H4 (cell line): ENCODE results near the gene RERE. TPM values are rescaled to one million over a fixed set of nuclear protein-coding genes. Genes with fewer than 3 reads are reported as not detected.
"Not testable (repeated sequence)": the region's sequence is repeated elsewhere in the genome, so short reads cannot be mapped to it uniquely, and the experiment has no call there.

ENCODE experiments used
- DNase-seq: peaks from one replicate; pipeline ENCODE4 v3.0.0-alpha.2; 2015; ENCODE audit warnings: low spot score
- total RNA-seq: library from RNA; depleted of rRNA; stranded (reverse); fragments of >200 nt; shearing (Covaris generic); gene quantifications from 2 replicates; pipeline ENCODE4 v1.2.3, GENCODE V29; 2014

Gene RERE
- total RNA-seq, 1 experiment from 2014 or later, result 19.1 TPM

DNA sequence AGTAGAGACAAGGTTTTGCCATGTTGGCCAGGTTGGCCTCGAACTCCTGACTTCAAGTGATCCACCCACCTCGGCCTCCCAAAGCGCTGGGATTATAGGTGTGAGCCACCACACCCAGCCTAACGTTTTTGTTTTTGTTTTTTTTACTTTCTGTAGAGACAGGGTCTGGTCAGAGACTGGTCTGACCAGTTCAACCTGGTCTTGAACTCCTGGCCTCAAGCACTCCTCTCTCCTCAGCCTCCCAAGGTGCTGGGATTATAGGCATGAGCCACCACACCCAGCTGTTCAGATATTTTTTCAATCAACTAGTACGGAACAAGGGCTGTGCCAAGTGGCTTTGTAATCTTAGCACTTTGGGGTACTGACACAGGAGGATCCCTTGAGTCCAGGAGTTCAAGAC, 209.5 kb downstream of the RERE start:
- no peak for DNase-seq

DNA sequence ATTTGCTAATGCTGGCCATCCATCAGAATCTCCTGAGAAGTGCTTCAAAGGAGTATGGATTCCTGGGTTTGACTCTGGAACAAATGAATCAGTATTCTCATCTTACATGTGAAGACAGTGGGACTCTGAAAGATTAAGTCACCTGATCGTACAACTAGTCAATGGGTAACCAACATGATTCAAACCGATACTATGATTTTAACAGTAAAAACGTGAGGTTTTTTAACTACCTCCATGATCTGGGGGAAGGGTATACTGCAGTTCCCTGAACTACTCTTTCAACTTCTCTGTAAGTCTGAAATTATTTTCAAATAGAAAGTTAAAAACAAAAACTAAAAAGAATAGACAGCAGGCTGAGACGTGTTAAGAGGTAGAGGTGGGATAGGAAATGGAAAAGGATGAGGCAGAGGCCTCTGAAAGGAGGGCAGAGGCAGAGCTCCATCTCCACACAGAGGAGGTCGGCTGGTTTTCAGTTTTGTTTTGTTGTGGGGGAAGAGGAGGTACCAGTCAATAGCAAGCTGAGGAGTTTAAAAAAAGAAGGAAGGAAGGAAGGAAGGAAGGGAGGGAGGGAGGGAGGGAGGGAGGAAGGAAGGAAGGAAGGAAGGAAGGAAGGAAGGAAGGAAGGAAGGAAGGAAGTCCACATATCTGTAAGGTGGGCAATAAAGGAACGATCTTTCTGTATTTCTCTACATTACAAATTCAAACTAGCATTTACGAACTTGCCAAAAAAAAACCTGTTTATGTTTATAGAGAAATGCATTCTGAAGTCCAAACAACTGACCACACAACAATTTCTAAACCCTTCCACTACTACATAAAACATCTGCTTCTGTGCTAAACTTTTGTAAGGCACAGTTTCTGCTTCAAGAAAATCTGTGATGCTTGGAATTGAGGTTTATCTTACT, 213.1 kb downstream of the RERE start:
- DNase-seq, result no peak

GRCh38 chr1:8603220-8603616, 214.2 kb downstream of the RERE start:
- peak; percentile 14 for DNase-seq

DNA sequence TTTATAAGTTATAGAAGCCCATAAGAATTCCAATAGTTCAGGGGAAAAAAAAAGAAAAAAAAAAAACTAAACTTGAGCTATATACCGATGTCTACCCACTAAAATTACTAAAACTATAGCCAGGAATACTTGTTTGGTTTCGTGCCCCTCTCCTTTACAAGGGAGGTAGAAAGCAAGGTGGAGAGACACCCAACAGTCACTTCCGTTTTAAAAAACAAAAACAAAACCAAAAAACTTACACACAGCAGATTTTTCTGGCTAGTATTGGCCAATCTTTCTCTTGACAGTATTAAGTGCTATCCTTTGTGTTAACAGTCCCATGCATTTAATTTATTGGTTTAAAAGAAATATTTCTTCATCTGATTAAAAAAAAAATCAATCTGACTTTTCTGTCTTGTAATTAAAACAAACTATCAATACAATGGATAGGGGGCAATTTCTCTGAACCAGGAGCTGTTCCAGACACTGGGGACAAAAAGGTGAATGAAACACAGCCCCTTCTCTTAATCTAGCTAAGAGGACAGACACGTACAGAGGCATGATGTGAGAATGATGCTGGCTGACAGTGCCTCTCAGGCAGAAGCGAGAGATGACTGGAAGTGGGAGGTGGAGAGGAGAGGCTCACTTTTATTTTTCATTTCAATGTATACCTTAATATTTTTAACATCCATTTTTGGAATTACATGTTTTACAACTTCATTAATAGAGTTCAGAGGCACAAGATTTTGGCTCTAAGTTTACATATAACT, 214.8 kb downstream of the RERE start:
- no peak for DNase-seq

GRCh38 chr1:8600336-8600735, 217.1 kb downstream of the RERE start:
- DNase-seq, result no peak

DNA sequence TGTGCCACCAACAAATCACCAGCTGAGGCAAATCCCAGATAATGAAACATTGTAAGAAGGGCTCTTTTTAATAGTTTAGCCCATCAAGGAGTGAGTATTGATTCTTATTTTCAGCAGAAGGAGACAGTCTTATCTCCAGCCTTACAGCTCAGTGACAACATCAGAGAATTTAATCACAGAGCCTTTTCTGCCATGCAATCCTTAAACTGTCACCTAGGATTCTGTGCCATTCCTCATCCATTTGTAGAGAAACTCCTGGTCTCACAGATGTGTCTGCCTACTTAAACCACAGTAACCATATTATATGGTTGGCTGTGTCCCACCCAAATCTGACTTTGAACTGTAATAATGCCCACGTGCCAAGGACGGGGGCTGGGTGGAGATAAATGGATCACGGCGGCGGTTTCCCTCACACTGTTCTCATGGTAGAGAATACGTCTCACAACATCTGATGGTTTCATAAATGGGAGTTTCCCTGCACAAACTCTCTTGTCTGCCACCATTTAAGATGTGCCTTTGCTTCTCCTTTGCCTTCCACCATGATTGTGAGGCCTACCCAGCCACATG, 217.7 kb downstream of the RERE start:
- no peak for DNase-seq

DNA sequence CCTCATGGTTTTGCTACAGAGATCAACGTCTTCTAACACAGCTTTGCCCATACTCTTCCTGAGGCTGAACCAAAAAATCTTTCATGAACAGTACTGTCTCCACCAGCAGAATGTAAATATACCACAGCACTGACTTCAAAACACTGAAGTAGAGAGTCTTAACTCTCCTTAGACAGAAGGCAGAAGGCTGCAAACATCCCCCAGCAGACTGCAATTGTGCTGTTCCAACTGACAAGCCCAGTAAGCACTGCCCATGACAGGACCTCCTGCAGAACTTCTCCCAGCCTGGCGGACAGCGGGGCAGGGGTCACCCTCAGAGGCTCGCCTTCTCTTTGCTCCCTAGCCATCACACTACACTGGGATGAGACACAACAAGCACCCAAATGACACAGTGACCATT, 218.7 kb downstream of the RERE start:
- no peak for DNase-seq

- no peak for DNase-seq
These were observed 219.2 kb downstream of the RERE start for GRCh38 chr1:8598060-8598724.

DNA sequence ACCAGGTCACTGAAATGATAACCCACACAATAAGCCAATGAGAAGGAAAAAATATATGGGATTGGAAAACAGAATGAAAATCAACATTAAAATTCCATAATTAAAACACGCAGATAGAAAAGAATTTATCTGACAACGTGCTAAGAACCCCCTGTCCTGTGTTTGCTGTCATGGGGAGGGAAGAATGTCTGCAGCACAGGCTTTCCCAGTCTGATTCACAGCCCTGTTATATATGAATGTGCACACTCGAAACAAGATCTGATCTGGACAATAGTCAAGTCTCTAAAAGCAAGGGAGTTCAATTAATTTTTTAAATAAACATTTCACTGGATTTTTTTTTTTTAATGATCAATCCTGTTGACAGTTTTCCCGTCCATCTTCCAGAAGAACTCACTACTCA, 220.0 kb downstream of the RERE start:
- DNase-seq, result no peak

DNA sequence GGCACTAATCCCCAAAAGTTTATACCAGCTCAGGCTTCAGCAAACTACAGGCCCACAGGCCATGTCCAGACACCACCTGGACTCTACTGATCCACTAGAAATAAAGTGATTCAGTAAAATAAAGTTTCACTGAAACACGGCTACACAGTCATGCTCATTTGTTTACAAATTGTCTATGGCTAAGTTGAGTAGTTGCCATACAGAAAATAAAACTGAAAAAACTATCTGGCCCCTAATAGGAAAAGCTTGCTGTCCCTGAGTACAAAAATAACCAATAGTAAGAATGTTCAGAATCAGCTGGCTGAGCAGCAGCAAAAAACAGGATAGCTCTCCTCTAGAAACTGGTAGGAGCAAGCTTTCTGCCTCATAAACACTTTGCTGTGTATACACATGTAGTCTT, 221.5 kb downstream of the RERE start:
- DNase-seq, result peak; percentile 12

DNA sequence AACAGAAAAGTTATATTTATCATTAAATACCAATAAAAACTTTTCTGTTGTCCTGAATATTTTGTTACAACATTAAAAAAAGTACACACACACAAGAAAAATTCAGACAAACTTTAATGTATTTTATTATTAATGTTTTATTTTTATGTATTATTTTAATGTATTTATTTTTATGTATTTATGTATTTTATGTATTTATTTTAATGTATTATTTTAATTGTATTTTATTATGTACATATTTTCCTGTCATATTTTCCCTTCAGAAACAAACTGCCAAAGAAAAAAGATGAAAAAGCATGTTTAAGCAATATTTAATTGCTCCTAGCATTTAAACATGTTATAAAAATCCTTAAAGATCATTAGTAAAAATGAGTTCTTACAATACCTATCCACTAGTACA, 222.1 kb downstream of the RERE start:
- DNase-seq, result no peak

DNA sequence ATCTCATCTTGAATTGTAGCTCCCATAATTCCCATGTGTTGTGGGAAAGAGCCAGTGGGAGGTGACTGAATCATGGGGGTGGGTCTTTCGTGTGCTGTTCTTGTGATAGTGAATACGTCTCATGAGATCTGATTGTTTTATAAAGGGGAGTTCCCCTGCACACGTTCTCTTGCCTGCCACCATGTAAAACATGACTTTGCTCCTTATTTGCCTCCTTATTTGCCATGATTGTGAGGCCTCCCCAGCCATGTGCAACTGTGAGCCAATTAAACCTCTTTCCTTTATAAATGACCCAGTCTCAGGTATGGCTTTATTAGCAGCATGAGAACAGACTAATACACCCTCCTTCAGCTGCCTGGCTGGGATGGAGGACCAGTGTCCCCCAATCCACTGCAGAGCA, 224.1 kb downstream of the RERE start:
- DNase-seq, result not testable (repeated sequence)

DNA sequence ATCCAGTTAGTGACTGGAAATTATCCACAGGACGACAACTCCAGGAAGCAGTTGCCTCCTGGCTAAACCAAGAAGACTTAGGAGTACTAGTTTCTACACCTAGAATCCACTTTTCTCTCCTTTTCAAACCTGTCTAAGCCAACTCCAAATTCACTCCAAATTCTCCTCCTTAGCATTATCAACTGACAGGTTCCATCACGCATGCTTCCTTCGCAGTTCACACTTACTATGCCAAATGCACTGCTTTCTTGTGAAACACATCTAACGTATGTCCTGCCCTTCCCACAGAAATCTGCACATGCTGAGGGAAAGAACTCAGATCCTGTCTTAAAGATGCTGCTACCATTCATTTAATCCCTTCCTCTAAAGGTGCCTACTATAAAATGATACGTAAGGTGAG, 225.9 kb downstream of the RERE start:
- no peak for DNase-seq

GRCh38 chr1:8590721-8591351, 226.6 kb downstream of the RERE start:
- DNase-seq, result no peak

GRCh38 chr1:8589571-8589970, 227.9 kb downstream of the RERE start:
- no peak for DNase-seq

DNA sequence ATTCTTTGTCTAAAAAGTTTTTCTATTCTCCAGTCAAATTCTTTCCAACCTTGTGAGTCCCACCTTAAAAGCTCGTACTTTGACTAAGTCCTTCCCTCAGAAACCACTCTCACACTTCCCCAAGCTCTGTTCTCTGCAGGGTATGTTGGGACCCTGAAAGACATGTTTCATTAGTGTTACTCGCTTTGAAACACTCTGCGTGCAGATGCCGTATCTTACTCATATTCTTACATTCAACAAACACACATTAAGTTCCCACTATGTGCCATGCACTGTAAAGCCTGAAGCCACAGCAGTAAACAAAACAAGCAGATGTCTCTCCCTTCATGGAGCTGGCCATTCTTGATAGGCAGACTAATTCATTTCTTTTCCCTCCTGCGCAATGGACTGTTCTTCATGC, 229.7 kb downstream of the RERE start:
- DNase-seq, result no peak

DNA sequence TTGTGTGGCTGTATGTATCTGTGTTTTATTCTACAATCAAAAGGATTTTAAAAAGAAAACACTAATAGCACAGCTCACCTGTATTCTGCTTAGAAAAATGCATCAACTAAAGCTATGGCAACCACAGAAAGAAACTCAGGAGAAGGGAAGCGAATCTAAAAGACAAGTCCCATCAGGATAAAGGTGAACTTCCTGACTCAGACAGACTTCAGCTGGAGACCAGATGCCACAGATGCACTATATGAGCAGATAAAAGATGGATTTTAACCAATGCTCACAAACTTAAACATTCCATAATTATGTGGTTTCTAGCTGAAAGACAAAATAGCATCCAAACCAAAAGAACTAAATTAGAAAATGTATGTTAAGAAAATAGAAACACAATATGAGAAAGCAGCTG, 231.0 kb downstream of the RERE start:
- DNase-seq, result no peak

- DNase-seq, result no peak
These were observed 233.1 kb downstream of the RERE start for GRCh38 chr1:8584316-8584715.

DNA sequence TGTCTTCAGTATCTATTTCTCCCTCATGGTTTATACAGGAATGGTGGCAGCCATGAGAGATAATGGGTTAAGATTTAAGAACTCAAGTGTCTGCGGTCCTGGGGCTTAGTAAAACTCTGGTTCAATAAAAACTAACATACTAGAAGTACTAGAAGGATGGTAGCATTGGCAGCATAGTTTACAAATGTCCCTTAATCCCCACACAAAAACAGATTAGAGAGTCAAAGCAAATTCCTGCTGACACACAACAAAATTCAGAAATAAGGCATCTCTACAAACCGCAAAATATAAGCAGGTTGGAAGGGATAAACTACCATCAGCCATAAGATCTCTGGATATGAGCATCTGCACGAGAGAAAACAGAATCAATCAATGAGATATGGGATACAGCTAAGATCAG, 234.4 kb downstream of the RERE start:
- no peak for DNase-seq

GRCh38 chr1:8580566-8580965, 236.9 kb downstream of the RERE start:
- DNase-seq, result no peak

DNA sequence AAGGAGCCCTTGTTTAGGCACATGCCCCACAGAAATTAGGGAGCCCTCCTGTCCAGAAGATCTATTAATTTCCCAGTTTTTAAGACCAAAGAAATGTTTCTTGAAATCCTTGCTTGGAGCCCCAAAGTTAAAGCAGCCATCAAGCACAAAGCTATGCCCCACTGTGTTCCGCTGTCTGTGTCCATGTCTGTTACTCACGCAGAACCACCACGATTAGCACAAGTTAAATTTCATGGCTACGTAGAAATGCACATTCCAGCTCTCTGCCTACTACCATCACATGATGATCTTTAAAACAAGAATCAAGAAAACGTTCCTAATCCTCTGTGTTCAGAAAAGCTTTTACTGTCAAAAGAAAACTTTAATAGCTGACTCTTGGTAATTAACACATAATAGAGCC, 238.5 kb downstream of the RERE start:
- DNase-seq, result no peak
